Trophoblast cell (in vitro differentiated cells and primary cell): ENCODE measurements around the gene CBLC.
"Not testable (repeated sequence)": the region's sequence is repeated elsewhere in the genome, so short reads cannot be mapped to it uniquely, and the experiment has no call there.

Source experiments
- DNase-seq, 2 donors: peaks; one replicate each; pipeline ENCODE4 v3.0.0-alpha.2; 2016
- H2AFZ ChIP-seq: 2 replicates; pipeline ENCODE4 v1.6.1; 2013; ENCODE audit warnings: low read length, moderate library complexity, mild to moderate bottlenecking; ENCODE audit not compliant: insufficient read depth, poor library complexity
- H2AK5ac ChIP-seq: 2 replicates; pipeline ENCODE4 v1.6.1; 2013; ENCODE audit warnings: mild to moderate bottlenecking, low read length
- H2BK120ac ChIP-seq: 2 replicates; pipeline ENCODE4 v1.6.1; 2013; ENCODE audit warnings: low read length, mild to moderate bottlenecking, moderate library complexity; ENCODE audit not compliant: insufficient read depth, poor library complexity
- H2BK12ac ChIP-seq: 2 replicates; pipeline ENCODE4 v1.6.1; 2013; ENCODE audit warnings: mild to moderate bottlenecking, low read length, moderate library complexity
- H2BK5ac ChIP-seq: 2 replicates; pipeline ENCODE4 v1.6.1; 2013; ENCODE audit warnings: low read length, low read depth, moderate library complexity, mild to moderate bottlenecking; ENCODE audit not compliant: poor library complexity
- H3K14ac ChIP-seq: 2 replicates; pipeline ENCODE4 v1.6.1; 2013; ENCODE audit warnings: mild to moderate bottlenecking, low read length
- H3K18ac ChIP-seq: 2 replicates; pipeline ENCODE4 v1.6.1; 2013; ENCODE audit warnings: mild to moderate bottlenecking, low read length
- H3K23ac ChIP-seq: 2 replicates; pipeline ENCODE4 v1.6.1; 2013; ENCODE audit warnings: low read length
- H3K27ac ChIP-seq: 2 replicates; pipeline ENCODE4 v1.5.1; 2013; ENCODE audit warnings: low read depth, mild to moderate bottlenecking, inconsistent platforms, low read length, moderate library complexity
- H3K27me3 ChIP-seq: 2 replicates; pipeline ENCODE4 v1.6.1; 2013; ENCODE audit warnings: inconsistent platforms, mild to moderate bottlenecking, low read length, moderate library complexity; ENCODE audit not compliant: insufficient read depth
- H3K36me3 ChIP-seq, 2 experiments: 1 replicate in 1 of 2; 2 replicates in 1 of 2; pipeline ENCODE4 v1.6.1; 2013; ENCODE audit warnings: low read length in 2 of 2, mild to moderate bottlenecking in 2 of 2, moderate library complexity in 1 of 2; ENCODE audit not compliant: insufficient read depth in 2 of 2, control insufficient read depth in 1 of 2
- H3K4ac ChIP-seq: 2 replicates; pipeline ENCODE4 v1.6.1; 2013; ENCODE audit warnings: low read depth, mild to moderate bottlenecking, low read length, moderate library complexity
- H3K4me1 ChIP-seq, 2 experiments: 1 replicate in 1 of 2; 2 replicates in 1 of 2; pipeline ENCODE4 v1.6.1; 2013; ENCODE audit warnings: low read length in 2 of 2, mild to moderate bottlenecking in 2 of 2, moderate library complexity in 1 of 2; ENCODE audit not compliant: insufficient read depth in 2 of 2, control insufficient read depth in 1 of 2
- H3K4me2 ChIP-seq: 2 replicates; pipeline ENCODE4 v1.6.1; 2013; ENCODE audit warnings: inconsistent platforms, mild to moderate bottlenecking, low read length, moderate library complexity
- H3K4me3 ChIP-seq: 2 replicates; pipeline ENCODE4 v1.5.1; 2013; ENCODE audit warnings: mild to moderate bottlenecking, low read depth, low read length, inconsistent platforms
- H3K79me1 ChIP-seq: one replicate; pipeline ENCODE4 v1.6.1; 2013; ENCODE audit warnings: low read length
- H3K79me2 ChIP-seq: 2 replicates; pipeline ENCODE4 v1.6.1; 2013; ENCODE audit warnings: low read length, mild to moderate bottlenecking; ENCODE audit not compliant: control insufficient read depth, insufficient read depth, poor library complexity
- H3K9ac ChIP-seq: 2 replicates; pipeline ENCODE4 v1.6.1; 2013; ENCODE audit warnings: mild to moderate bottlenecking, low read length
- H3K9me3 ChIP-seq: 2 replicates; pipeline ENCODE4 v1.6.1; 2013; ENCODE audit warnings: low read depth, mild to moderate bottlenecking, control low read depth, inconsistent platforms, low read length; ENCODE audit not compliant: insufficient read depth
- H4K12ac ChIP-seq: 2 replicates; pipeline ENCODE4 v1.6.1; 2013; ENCODE audit warnings: low read depth, mild to moderate bottlenecking, low read length, moderate library complexity
- H4K8ac ChIP-seq: 2 replicates; pipeline ENCODE4 v1.6.1; 2013; ENCODE audit warnings: low read depth, mild to moderate bottlenecking, low read length, moderate library complexity
- H4K91ac ChIP-seq: one replicate; pipeline ENCODE4 v1.6.1; 2013; ENCODE audit warnings: low read depth, mild to moderate bottlenecking, low read length, moderate library complexity
- WGBS: extraction: QIAGEN DNeasy Blood & Tissue Kit; methylation state at CpG from one replicate; pipeline ENCODE4 v1.1.7; 2013; ENCODE audit warnings: missing lambda C conversion rate; ENCODE audit not compliant: insufficient read length, insufficient coverage; ENCODE audit errors: extremely low coverage; 5-methylcytosine and 5-hydroxymethylcytosine counted together

Gene CBLC

DNA sequence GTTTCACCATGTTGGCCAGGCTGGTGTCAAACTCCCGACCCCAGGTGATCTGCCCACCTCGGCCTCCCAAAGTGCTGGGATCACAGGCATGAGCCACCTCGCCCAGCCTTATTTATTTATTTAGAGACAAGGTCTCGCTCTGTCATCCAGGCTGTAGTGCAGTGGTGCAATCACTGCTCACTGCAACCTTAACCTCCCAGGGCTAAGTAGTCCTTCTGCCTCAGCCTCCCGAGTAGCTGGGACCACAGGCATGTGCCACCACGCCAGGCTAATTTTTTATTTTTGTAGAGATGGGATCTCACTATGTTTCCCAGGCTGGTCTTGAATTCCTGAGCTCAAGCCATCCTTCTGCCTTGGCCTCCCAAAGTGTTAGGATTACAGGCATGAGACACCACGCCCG lies 56.7 kb downstream of the CBLC start:
- H4K91ac ChIP-seq, H4K8ac ChIP-seq, H3K14ac ChIP-seq, H3K4me1 ChIP-seq, H3K27me3 ChIP-seq, H3K4me3 ChIP-seq, H3K18ac ChIP-seq, H3K36me3 ChIP-seq, H3K79me1 ChIP-seq, H3K79me2 ChIP-seq, H2BK120ac ChIP-seq, H3K9me3 ChIP-seq, H3K4ac ChIP-seq, H2BK12ac ChIP-seq, H3K23ac ChIP-seq, H3K27ac ChIP-seq, H3K9ac ChIP-seq, H2AFZ ChIP-seq, H2BK5ac ChIP-seq, H3K4me2 ChIP-seq, DNase-seq, H2AK5ac ChIP-seq, H4K12ac ChIP-seq: not testable (repeated sequence)
- WGBS = no CpG with 5 or more reads among the region's 8 CpGs

DNA sequence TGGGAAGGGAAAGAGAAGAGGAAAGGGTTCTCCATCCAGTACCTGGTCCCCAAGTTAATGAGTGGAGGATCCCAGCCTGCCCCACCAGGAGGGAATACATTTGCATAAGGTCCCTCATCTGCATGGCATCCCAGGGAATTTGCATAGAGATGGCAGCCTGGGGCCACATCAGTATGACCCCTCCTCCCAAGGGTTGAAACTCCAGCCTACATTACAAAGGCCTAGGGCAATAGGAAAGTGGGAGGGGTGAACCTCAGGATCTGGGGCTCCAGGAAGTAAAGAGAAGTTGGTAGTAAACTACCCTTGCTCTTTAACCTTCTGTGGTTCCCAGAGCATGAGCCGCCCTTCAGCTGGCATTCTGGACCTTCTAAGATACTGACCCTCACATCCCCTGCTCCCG lies 61.6 kb downstream of the CBLC start:
- no CpG with 5 or more reads among the region's 2 CpGs for WGBS
- H2AK5ac ChIP-seq = no peak overlapping the region
- H3K79me2 ChIP-seq = no peaks in the 10 kb centered on the region
- no peak overlapping the region for H3K4me3 ChIP-seq
- H3K36me3 ChIP-seq = no peaks in the 10 kb centered on the region
- no peak overlapping the region for H3K9ac ChIP-seq
- no peaks in the 10 kb centered on the region for H3K79me1 ChIP-seq
- H3K27ac ChIP-seq = no peak overlapping the region
- no peaks in the 10 kb centered on the region for H3K27me3 ChIP-seq
- H3K9me3 ChIP-seq = no peaks in the 10 kb centered on the region
- H4K91ac ChIP-seq = no peak overlapping the region
- H3K4me1 ChIP-seq = peaks cover 0 to under 1% of the 10 kb centered on the region in 2 experiments
- H3K14ac ChIP-seq = no peak overlapping the region
- H2BK5ac ChIP-seq = no peak overlapping the region
- no peak overlapping the region for H2AFZ ChIP-seq
- no peak overlapping the region for H3K23ac ChIP-seq
- H2BK12ac ChIP-seq = no peak overlapping the region
- no peak overlapping the region for H3K4me2 ChIP-seq
- DNase-seq = no peak
- no peak overlapping the region for H2BK120ac ChIP-seq
- H3K4ac ChIP-seq = no peak overlapping the region
- no peak overlapping the region for H4K8ac ChIP-seq
- H3K18ac ChIP-seq = no peak overlapping the region
- no peak overlapping the region for H4K12ac ChIP-seq

DNA sequence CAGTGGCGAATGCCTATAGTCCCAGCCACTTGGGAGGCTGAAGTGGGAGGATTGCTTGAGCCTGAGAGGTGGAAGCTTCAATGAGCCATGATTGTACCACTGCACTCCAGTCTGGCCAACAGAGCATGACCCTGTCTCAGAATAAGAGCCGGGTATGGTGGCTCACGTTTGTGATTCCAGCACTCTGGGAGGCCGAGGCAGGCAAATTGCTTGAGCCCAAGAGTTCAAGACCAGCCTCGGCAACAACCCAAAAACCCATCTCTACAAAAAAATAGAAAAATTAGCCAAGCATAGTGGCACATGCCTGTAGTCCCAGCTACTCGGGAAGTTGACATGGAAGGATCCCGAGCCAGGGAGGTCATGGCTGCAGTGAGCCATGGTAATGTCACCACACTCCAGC lies 63.1 kb downstream of the CBLC start:
- Histone ChIP-seq H2BK5ac (no peak overlapping the region), H4K12ac (no peak overlapping the region), H2BK120ac (no peak overlapping the region), H3K36me3 (no peaks in the 10 kb centered on the region), H3K18ac (no peak overlapping the region), H3K4me2 (no peak overlapping the region), H4K8ac (no peak overlapping the region), H3K79me1 (peaks cover 2% of the 10 kb centered on the region), H3K4me3 (no peak overlapping the region), H3K9me3 (peaks cover 1% of the 10 kb centered on the region), H3K14ac (no peak overlapping the region), H3K79me2 (peaks cover 3% of the 10 kb centered on the region), H3K9ac (no peak overlapping the region), H3K4me1 (peaks cover 5 to 6% of the 10 kb centered on the region in 2 experiments), H2BK12ac (no peak overlapping the region), H3K4ac (no peak overlapping the region), H3K27me3 (no peaks in the 10 kb centered on the region), H2AFZ (no peak overlapping the region), H3K23ac (no peak overlapping the region), H4K91ac (no peak overlapping the region), H3K27ac (no peak overlapping the region), H2AK5ac (no peak overlapping the region)
- no peak for DNase-seq
- no CpG with 5 or more reads among the region's 7 CpGs for WGBS

DNA sequence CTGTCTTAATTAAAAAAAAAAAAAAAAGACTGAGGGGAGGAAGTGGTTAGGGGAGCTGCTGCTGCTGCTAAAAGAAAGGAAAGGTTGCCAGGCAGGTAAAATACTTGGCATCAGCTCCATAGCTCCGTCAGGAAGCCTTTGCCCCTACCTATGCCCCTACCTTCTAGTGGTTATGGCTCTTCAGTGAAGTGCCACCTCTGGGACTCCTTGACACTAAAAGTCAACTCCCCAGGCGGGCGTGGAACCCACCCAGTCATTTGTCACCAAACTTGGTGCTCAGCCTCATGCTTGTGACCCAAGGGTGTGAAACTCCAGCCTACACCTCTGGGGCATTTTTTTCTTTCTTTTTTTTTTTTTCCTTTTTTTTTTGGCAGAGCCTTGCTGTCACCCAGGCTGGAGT lies 63.5 kb downstream of the CBLC start:
- H2AFZ ChIP-seq = no peak overlapping the region
- H3K4me1 ChIP-seq = peaks cover 5 to 6% of the 10 kb centered on the region in 2 experiments
- no peak overlapping the region for H4K91ac ChIP-seq
- peaks cover 4% of the 10 kb centered on the region for H3K79me2 ChIP-seq
- H3K36me3 ChIP-seq = no peaks in the 10 kb centered on the region
- no peak overlapping the region for H2BK12ac ChIP-seq
- no peak for DNase-seq
- H3K27me3 ChIP-seq = no peaks in the 10 kb centered on the region
- no peak overlapping the region for H3K23ac ChIP-seq
- H3K18ac ChIP-seq = no peak overlapping the region
- no peak overlapping the region for H2BK5ac ChIP-seq
- no peak overlapping the region for H4K8ac ChIP-seq
- no peak overlapping the region for H3K27ac ChIP-seq
- no peak overlapping the region for H3K4me2 ChIP-seq
- H4K12ac ChIP-seq = no peak overlapping the region
- no peak overlapping the region for H3K4ac ChIP-seq
- no peak overlapping the region for H3K9ac ChIP-seq
- peaks cover 3% of the 10 kb centered on the region for H3K79me1 ChIP-seq
- no peak overlapping the region for H2BK120ac ChIP-seq
- peaks cover 1% of the 10 kb centered on the region for H3K9me3 ChIP-seq
- no CpG with 5 or more reads among the region's 3 CpGs for WGBS
- H3K4me3 ChIP-seq = no peak overlapping the region
- H2AK5ac ChIP-seq = no peak overlapping the region
- no peak overlapping the region for H3K14ac ChIP-seq
